Liver (tissue), 3 donors: ENCODE data around the gene FCN1.

Experiments
- ATF3 ChIP-seq: IDR thresholded peaks from 2 replicates; pipeline ENCODE4 v1.6.1; 2016; ENCODE audit warnings: antibody characterized with exemption
- CTCF ChIP-seq: fragments of 150-350 bp; IDR thresholded peaks from 2 replicates; pipeline ENCODE4 v1.5.1; 2017; ENCODE audit warnings: improper control_type of control experiment, low read depth, low read length; ENCODE audit not compliant: missing input control
- MAX ChIP-seq: IDR thresholded peaks from 2 replicates; pipeline ENCODE4 v1.6.1; 2016; ENCODE audit warnings: antibody characterized with exemption
- RAD21 ChIP-seq, 2 donors: IDR thresholded peaks; 2 replicates each; pipeline ENCODE4 v1.6.1; 2016; ENCODE audit warnings: antibody characterized with exemption in 2 of 2, mild to moderate bottlenecking in 2 of 2
- donor health status: healthy.
- donor health status: healthy.

GRCh38 chr9:134880484-134881312 lies 37.0 kb downstream of the FCN1 start, which contains the start of gene FCN2:
- TF ChIP-seq RAD21 (IDR thresholded peaks at IDR 0.05) (no peak), CTCF (no peak), MAX (no peak), ATF3 (no peak)
